Mesenchymal stem cell (in vitro differentiated cells and primary cell): ENCODE results near the gene FRAS1.
"Not testable (repeated sequence)": the region's sequence is repeated elsewhere in the genome, so short reads cannot be mapped to it uniquely, and the experiment has no call there.

ENCODE experiments used
- DNase-seq: peaks from one replicate; pipeline ENCODE4 v3.0.0-alpha.2; 2013
- H2AFZ ChIP-seq: one replicate; pipeline ENCODE4 v1.6.1; 2013; ENCODE audit warnings: low read depth, mild to moderate bottlenecking, control low read depth, inconsistent platforms, low read length, moderate library complexity
- H2AK5ac ChIP-seq: 2 replicates; pipeline ENCODE4 v1.6.1; 2013; ENCODE audit warnings: low read length, moderate library complexity, mild to moderate bottlenecking, inconsistent platforms; ENCODE audit not compliant: severe bottlenecking
- H2BK120ac ChIP-seq: one replicate; pipeline ENCODE4 v1.6.1; 2013; ENCODE audit warnings: low read depth, mild to moderate bottlenecking, inconsistent platforms, low read length, moderate library complexity
- H2BK12ac ChIP-seq, 2 experiments: one replicate each; pipeline ENCODE4 v1.6.1; 2013; ENCODE audit warnings: inconsistent platforms in 2 of 2, low read length in 2 of 2, mild to moderate bottlenecking in 2 of 2, moderate library complexity in 2 of 2, control low read depth in 1 of 2
- H2BK15ac ChIP-seq: one replicate; pipeline ENCODE4 v1.6.1; 2013; ENCODE audit warnings: mild to moderate bottlenecking, low read depth, inconsistent platforms; ENCODE audit not compliant: poor library complexity, severe bottlenecking
- H2BK5ac ChIP-seq: 2 replicates; pipeline ENCODE4 v1.6.1; 2013; ENCODE audit warnings: low read depth, mild to moderate bottlenecking, low read length, control low read depth, inconsistent platforms; ENCODE audit not compliant: poor library complexity, severe bottlenecking
- H3K14ac ChIP-seq, 2 experiments: one replicate each; pipeline ENCODE4 v1.6.1; 2013; ENCODE audit warnings: inconsistent platforms in 2 of 2, low read length in 2 of 2, control low read depth in 1 of 2, mild to moderate bottlenecking in 1 of 2, moderate library complexity in 1 of 2
- H3K18ac ChIP-seq, 2 experiments: one replicate each; pipeline ENCODE4 v1.6.1; 2013; ENCODE audit warnings: inconsistent platforms in 2 of 2, low read length in 2 of 2, control low read depth in 1 of 2, low read depth in 1 of 2, mild to moderate bottlenecking in 1 of 2
- H3K23ac ChIP-seq, 2 experiments: one replicate each; pipeline ENCODE4 v1.6.1; 2013; ENCODE audit warnings: inconsistent platforms in 2 of 2, low read length in 2 of 2, mild to moderate bottlenecking in 2 of 2, moderate library complexity in 2 of 2, control low read depth in 1 of 2
- H3K27ac ChIP-seq: 2 replicates; pipeline ENCODE4 v1.5.1; 2013; ENCODE audit warnings: mild to moderate bottlenecking, moderate library complexity, low read length, control low read depth, inconsistent platforms; ENCODE audit not compliant: poor library complexity, severe bottlenecking
- H3K27me3 ChIP-seq, 2 experiments: 2 replicates each; pipeline versions ENCODE4 v1.6.1 to v1.7.0; 2013; ENCODE audit warnings: low read length in 2 of 2, mild to moderate bottlenecking in 2 of 2, moderate library complexity in 2 of 2, control low read depth in 1 of 2, inconsistent platforms in 1 of 2; ENCODE audit not compliant: control insufficient read depth in 1 of 2, insufficient read depth in 1 of 2
- H3K36me3 ChIP-seq, 2 experiments: 2 replicates each; pipeline versions ENCODE4 v1.6.1 to v1.7.0; 2013; ENCODE audit warnings: low read length in 2 of 2, control low read depth in 1 of 2, inconsistent platforms in 1 of 2, low read depth in 1 of 2, mild to moderate bottlenecking in 1 of 2; ENCODE audit not compliant: insufficient read depth in 2 of 2, control insufficient read depth in 1 of 2
- H3K4ac ChIP-seq, 2 experiments: one replicate each; pipeline ENCODE4 v1.6.1; 2013; ENCODE audit warnings: inconsistent platforms in 2 of 2, low read length in 2 of 2, mild to moderate bottlenecking in 2 of 2, moderate library complexity in 2 of 2, control low read depth in 1 of 2, low read depth in 1 of 2
- H3K4me1 ChIP-seq: 2 replicates; pipeline ENCODE4 v1.6.1; 2013; ENCODE audit warnings: low read depth, low read length, control low read depth; ENCODE audit not compliant: control insufficient read depth, insufficient read depth
- H3K4me2 ChIP-seq: 2 replicates; pipeline ENCODE4 v1.6.1; 2013; ENCODE audit warnings: low read length, mild to moderate bottlenecking, inconsistent platforms; ENCODE audit not compliant: poor library complexity, severe bottlenecking
- H3K4me3 ChIP-seq, 2 experiments: 2 replicates each; pipeline versions ENCODE4 v1.5.1 to v1.7.0; 2013; ENCODE audit warnings: low read length in 2 of 2, mild to moderate bottlenecking in 2 of 2, control low read depth in 1 of 2, low read depth in 1 of 2; ENCODE audit not compliant: insufficient read depth in 1 of 2
- H3K79me1 ChIP-seq: replicated peaks from 2 replicates; pipeline ENCODE4 v1.6.1; 2013; ENCODE audit warnings: mild to moderate bottlenecking, control low read depth, low read length, inconsistent platforms; ENCODE audit not compliant: poor library complexity, severe bottlenecking
- H3K9ac ChIP-seq: 2 replicates; pipeline ENCODE4 v1.7.0; 2013; ENCODE audit warnings: mild to moderate bottlenecking, low read length, moderate library complexity
- H3K9me3 ChIP-seq: 2 replicates; pipeline ENCODE4 v1.7.0; 2013; ENCODE audit warnings: mild to moderate bottlenecking, low read length; ENCODE audit not compliant: control insufficient read depth
- H4K8ac ChIP-seq: one replicate; pipeline ENCODE4 v1.6.1; 2013; ENCODE audit warnings: inconsistent platforms, mild to moderate bottlenecking, low read length, moderate library complexity
- H4K91ac ChIP-seq: one replicate; pipeline ENCODE4 v1.6.1; 2013; ENCODE audit warnings: mild to moderate bottlenecking, low read length, inconsistent platforms
- WGBS: methylation state at CpG from one replicate; pipeline ENCODE4 v1.1.7; 2013; ENCODE audit warnings: mixed read lengths; 5-methylcytosine and 5-hydroxymethylcytosine counted together

FRAS1 gene

GRCh38 chr4:78252773-78253172 lies 195.7 kb downstream of the FRAS1 start:
- 88% methylated on average over 8 of the region's 8 CpGs for WGBS
- H3K18ac ChIP-seq, H3K4me3 ChIP-seq: not testable (repeated sequence)

DNA sequence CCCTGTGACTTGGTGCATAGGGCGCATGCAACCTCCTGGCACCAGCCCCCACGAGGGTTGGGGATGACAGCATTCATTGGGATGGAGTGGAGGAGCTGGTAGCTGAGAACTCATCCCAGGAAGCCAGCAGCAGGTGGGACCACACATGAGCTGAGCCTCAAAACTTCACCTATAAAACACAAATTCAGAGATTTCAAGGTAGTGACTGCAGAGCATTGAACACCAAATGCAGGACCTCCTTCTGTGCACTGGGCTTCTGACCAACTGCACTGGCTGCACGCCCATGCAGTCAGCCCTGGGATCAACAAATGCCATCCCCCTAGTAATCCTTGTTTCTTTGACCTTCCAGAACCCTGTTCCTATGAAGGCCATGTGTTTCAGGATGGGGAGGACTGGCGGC lies 197.8 kb downstream of the FRAS1 start:
- no peak overlapping the region for H3K4me2 ChIP-seq

More at GRCh38 chr4:78252773-78253172, 195.7 kb downstream of the FRAS1 start:
- H2BK120ac ChIP-seq, H3K4me1 ChIP-seq, H3K23ac ChIP-seq, H2BK15ac ChIP-seq, H3K27ac ChIP-seq, H3K14ac ChIP-seq, H3K9ac ChIP-seq, H4K91ac ChIP-seq, H3K79me1 ChIP-seq, H2BK12ac ChIP-seq, H2BK5ac ChIP-seq, H3K4ac ChIP-seq, H3K4me2 ChIP-seq, H2AFZ ChIP-seq, H2AK5ac ChIP-seq, H3K27me3 ChIP-seq, DNase-seq, H4K8ac ChIP-seq: not testable (repeated sequence)
- Histone ChIP-seq H3K9me3 (peaks cover 26% of the 10 kb centered on the region), H3K36me3 (peaks cover 0 to 20% of the 10 kb centered on the region in 2 experiments)

GRCh38 chr4:78265006-78265405 lies 207.9 kb downstream of the FRAS1 start:
- H3K23ac ChIP-seq: no peak overlapping the region
- no peak for DNase-seq
- H3K27me3 ChIP-seq: no peaks in the 10 kb centered on the region
- H4K8ac ChIP-seq: no peak overlapping the region
- no peak overlapping the region for H3K27ac ChIP-seq
- WGBS: 68% methylated on average over 4 of the region's 5 CpGs
- no peak overlapping the region for H2BK5ac ChIP-seq
- no peak overlapping the region for H3K4ac ChIP-seq
- H3K4me2 ChIP-seq: no peak overlapping the region
- no peaks in the 10 kb centered on the region for H3K4me1 ChIP-seq
- peaks cover 0 to 22% of the 10 kb centered on the region in 2 experiments for H3K36me3 ChIP-seq
- no peaks in the 10 kb centered on the region for H3K79me1 ChIP-seq
- no peak overlapping the region for H2BK15ac ChIP-seq
- no peak overlapping the region for H3K9ac ChIP-seq
- H3K9me3 ChIP-seq: peaks cover 23% of the 10 kb centered on the region
- no peak overlapping the region for H2BK12ac ChIP-seq
- no peak overlapping the region for H3K18ac ChIP-seq
- H2AK5ac ChIP-seq: no peak overlapping the region
- no peak overlapping the region for H4K91ac ChIP-seq
- no peak overlapping the region for H2AFZ ChIP-seq
- H3K4me3 ChIP-seq: no peak overlapping the region
- no peak overlapping the region for H3K14ac ChIP-seq
- H2BK120ac ChIP-seq: no peak overlapping the region

More for the DNA sequence above, 197.8 kb downstream of the FRAS1 start:
- Histone ChIP-seq H3K27me3 (no peaks in the 10 kb centered on the region), H3K4me3 (no peak overlapping the region), H2AK5ac (no peak overlapping the region), H3K14ac (no peak overlapping the region), H2BK120ac (no peak overlapping the region), H3K9me3 (peaks cover 26% of the 10 kb centered on the region), H3K4ac (no peak overlapping the region), H4K8ac (no peak overlapping the region), H3K4me1 (no peaks in the 10 kb centered on the region), H2BK5ac (no peak overlapping the region), H2BK15ac (no peak overlapping the region), H3K23ac (no peak overlapping the region), H3K27ac (no peak overlapping the region), H3K18ac (no peak overlapping the region), H3K9ac (no peak overlapping the region), H2AFZ (no peak overlapping the region), H3K36me3 (peaks cover 0 to 20% of the 10 kb centered on the region in 2 experiments), H4K91ac (no peak overlapping the region), H2BK12ac (no peak overlapping the region), H3K79me1 (no peaks in the 10 kb centered on the region)
- 50% methylated on average over 4 of the region's 4 CpGs for WGBS
- no peak for DNase-seq

GRCh38 chr4:78267790-78268189 lies 210.7 kb downstream of the FRAS1 start:
- H2BK15ac ChIP-seq: no peak overlapping the region
- no peak overlapping the region for H2AK5ac ChIP-seq
- H3K9me3 ChIP-seq: peaks cover 23% of the 10 kb centered on the region
- 68% methylated on average over 4 of the region's 7 CpGs for WGBS
- H2AFZ ChIP-seq: no peak overlapping the region
- no peak overlapping the region for H3K9ac ChIP-seq
- no peak for DNase-seq
- H3K27ac ChIP-seq: no peak overlapping the region
- H2BK120ac ChIP-seq: no peak overlapping the region
- H3K4ac ChIP-seq: no peak overlapping the region
- no peak overlapping the region for H4K91ac ChIP-seq
- H2BK12ac ChIP-seq: no peak overlapping the region
- H3K4me1 ChIP-seq: no peaks in the 10 kb centered on the region
- H3K4me3 ChIP-seq: no peak overlapping the region
- H3K4me2 ChIP-seq: no peak overlapping the region
- H3K27me3 ChIP-seq: no peaks in the 10 kb centered on the region
- H3K36me3 ChIP-seq: peaks cover 0 to 24% of the 10 kb centered on the region in 2 experiments
- no peaks in the 10 kb centered on the region for H3K79me1 ChIP-seq
- H3K14ac ChIP-seq: no peak overlapping the region
- no peak overlapping the region for H3K23ac ChIP-seq
- H3K18ac ChIP-seq: no peak overlapping the region
- no peak overlapping the region for H4K8ac ChIP-seq
- no peak overlapping the region for H2BK5ac ChIP-seq
